Measurements from ENCODE around the gene ASIC3.

DNA sequence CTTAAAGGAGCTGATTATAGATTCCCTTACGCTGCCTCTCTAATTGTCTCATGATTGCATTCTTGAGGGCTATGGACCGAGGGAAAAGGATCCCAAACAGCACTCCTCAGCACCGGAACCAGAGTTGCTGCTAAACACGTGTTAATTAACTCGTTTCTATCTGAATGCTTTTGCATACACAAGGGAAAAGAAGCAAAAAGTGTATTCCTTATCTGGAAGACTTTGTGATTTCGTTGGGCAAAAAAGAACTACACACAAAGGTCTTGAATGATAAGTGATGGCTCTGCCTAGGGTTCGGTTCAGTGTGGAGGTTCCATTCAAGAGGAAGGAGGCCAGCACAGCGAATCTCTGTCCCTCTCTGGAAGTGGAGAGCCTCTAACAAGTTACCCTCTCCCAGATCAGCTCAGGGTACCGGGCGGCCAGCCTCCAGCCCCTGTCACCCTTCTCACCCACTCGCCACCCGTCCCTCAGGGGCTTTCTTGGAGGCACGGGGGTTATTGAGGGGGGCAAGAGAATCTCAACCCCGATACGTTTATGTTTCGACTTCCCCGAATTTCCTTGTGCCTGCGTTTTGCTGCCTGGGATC lies 10.5 kb downstream of the ASIC3 start:
- TF ChIP-seq, protein P1, sequence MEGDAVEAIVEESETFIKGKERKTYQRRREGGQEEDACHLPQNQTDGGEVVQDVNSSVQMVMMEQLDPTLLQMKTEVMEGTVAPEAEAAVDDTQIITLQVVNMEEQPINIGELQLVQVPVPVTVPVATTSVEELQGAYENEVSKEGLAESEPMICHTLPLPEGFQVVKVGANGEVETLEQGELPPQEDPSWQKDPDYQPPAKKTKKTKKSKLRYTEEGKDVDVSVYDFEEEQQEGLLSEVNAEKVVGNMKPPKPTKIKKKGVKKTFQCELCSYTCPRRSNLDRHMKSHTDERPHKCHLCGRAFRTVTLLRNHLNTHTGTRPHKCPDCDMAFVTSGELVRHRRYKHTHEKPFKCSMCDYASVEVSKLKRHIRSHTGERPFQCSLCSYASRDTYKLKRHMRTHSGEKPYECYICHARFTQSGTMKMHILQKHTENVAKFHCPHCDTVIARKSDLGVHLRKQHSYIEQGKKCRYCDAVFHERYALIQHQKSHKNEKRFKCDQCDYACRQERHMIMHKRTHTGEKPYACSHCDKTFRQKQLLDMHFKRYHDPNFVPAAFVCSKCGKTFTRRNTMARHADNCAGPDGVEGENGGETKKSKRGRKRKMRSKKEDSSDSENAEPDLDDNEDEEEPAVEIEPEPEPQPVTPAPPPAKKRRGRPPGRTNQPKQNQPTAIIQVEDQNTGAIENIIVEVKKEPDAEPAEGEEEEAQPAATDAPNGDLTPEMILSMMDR (conservative IDR thresholded peaks at IDR 0.05): no peak
- TF ChIP-seq ZFX (IDR thresholded peaks at IDR 0.05): no peak
